Measurements from ENCODE around the gene ZNF213.
A peak's percentile ranks its signal among the peaks of the same experiment; 100 is the strongest.

ZNF213 gene

DNA sequence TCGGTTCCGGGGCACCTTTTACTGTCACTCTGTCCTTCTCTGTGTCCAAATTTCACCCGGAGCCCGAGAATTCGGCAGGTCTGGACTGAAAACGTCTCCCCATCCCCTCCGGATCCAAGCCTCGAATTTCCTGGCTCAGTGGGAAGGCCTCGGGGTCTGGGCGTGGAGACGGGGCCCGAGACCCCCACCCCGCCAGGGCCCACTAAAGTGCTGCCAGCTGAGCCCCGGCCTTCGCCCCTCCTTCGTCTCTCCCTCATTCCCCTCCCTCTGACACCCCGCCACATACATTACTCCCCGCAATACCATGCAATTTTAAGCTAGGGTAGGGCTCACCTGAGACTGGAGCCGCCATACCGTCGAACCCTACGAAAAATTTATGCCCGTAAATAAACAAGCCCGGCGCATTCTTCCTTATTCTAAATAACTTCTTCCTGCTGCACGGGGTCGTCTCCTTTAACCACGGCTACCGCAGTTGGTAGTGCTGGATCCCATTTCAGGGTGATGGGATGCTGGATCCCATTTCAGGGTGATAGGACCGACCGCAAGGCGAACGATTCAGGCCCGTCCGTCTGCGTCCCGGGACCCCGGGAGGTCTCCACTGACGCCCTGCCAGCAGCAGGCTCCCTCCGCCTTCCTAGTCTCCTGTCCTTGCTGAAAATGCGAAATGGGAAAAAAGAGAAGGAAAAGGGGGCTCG lies 48.8 kb downstream of the ZNF213 start:
- no peaks in the 10 kb centered on the region for H3K79me2 ChIP-seq (ENCODE audit: low read length)
- TF ChIP-seq, protein P1, sequence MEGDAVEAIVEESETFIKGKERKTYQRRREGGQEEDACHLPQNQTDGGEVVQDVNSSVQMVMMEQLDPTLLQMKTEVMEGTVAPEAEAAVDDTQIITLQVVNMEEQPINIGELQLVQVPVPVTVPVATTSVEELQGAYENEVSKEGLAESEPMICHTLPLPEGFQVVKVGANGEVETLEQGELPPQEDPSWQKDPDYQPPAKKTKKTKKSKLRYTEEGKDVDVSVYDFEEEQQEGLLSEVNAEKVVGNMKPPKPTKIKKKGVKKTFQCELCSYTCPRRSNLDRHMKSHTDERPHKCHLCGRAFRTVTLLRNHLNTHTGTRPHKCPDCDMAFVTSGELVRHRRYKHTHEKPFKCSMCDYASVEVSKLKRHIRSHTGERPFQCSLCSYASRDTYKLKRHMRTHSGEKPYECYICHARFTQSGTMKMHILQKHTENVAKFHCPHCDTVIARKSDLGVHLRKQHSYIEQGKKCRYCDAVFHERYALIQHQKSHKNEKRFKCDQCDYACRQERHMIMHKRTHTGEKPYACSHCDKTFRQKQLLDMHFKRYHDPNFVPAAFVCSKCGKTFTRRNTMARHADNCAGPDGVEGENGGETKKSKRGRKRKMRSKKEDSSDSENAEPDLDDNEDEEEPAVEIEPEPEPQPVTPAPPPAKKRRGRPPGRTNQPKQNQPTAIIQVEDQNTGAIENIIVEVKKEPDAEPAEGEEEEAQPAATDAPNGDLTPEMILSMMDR (IDR thresholded peaks at IDR 0.05; ENCODE audit: low read length), result no peak
- TF ChIP-seq EZH2 (optimal IDR thresholded peaks at IDR 0.05; ENCODE audit: low read depth, low read length), result no peak
- TF ChIP-seq EZH2phosphoT487 (IDR thresholded peaks at IDR 0.05; ENCODE audit: low read length), result no peak
- H3K36me3 ChIP-seq (replicated peaks; ENCODE audit: insufficient read depth, low read length), result no peaks in the 10 kb centered on the region
- no peaks in the 10 kb centered on the region for H3F3A ChIP-seq (ENCODE audit: insufficient read depth, low read length)
- no peaks in the 10 kb centered on the region for H3K4me1 ChIP-seq (ENCODE audit: low read length)
- no peaks in the 10 kb centered on the region for H3K9me3 ChIP-seq (replicated peaks; ENCODE audit: insufficient read depth, low read length)
- H3K27me3 ChIP-seq (replicated peaks; ENCODE audit: insufficient read depth, low read length), result peaks cover 87% of the 10 kb centered on the region
- no peak overlapping the region for H3K9ac ChIP-seq (ENCODE audit: low read length)
- DNase-seq, result no peak
- no peak overlapping the region for H3K27ac ChIP-seq (ENCODE audit: low read length)
- H2AFZ ChIP-seq (ENCODE audit: low read length), result no peak overlapping the region
- 0 out of 2 replicates have a peak overlapping the region, but pooled peaks have one; percentile 12 for H3K4me2 ChIP-seq (ENCODE audit: low read depth, low read length)
- no peaks in the 10 kb centered on the region for H4K20me1 ChIP-seq (ENCODE audit: insufficient read depth, low read length)
- no peaks in the 10 kb centered on the region for H3K9me2 ChIP-seq (replicated peaks; ENCODE audit: insufficient read depth, low read length)
- no peak overlapping the region for H3K4me3 ChIP-seq (ENCODE audit: low read length)

DNA sequence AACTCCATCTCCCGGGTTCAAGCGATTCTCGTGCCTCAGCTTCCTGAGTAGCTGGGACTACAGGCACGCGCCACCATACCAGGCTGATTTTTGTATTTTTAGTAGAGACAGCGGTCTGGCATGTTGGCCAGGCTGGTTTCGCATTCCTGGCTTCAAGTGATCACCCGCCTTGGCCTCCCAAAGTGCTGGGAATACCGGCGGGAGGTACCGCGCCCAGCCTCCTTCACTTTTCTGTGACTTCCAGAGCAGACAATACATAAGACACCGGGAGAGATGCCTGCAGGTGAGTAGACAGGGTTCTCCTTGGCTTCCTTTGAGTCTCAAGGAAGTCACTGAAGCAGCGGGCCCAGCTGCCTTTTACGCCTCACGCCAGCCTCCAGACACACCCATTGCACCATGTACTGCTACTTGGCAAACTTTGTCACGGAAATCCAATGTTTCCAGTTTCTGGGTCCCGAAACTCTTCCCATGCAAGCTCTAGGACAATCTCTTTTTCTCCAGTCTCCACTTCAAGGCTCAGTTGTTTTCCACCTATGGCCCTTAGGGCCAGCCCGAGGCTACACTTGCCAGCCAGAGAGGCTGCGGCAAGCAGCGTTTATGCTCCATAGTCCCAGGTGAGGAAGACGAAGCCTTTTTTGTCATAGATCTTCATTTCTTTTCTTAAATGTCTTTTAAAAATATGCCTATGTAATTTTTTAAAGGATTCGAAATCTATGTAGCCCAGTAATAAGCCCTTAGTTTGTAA lies 52.3 kb downstream of the ZNF213 start:
- Histone ChIP-seq H3K79me2 (ENCODE audit: low read length) (no peaks in the 10 kb centered on the region), H3K9me2 (replicated peaks; ENCODE audit: insufficient read depth, low read length) (no peaks in the 10 kb centered on the region), H4K20me1 (ENCODE audit: insufficient read depth, low read length) (no peaks in the 10 kb centered on the region), H2AFZ (ENCODE audit: low read length) (no peak overlapping the region), H3K36me3 (replicated peaks; ENCODE audit: insufficient read depth, low read length) (no peaks in the 10 kb centered on the region), H3K4me2 (ENCODE audit: low read depth, low read length) (no peak overlapping the region), H3K9ac (ENCODE audit: low read length) (no peak overlapping the region), H3K27ac (ENCODE audit: low read length) (no peak overlapping the region), H3K4me1 (ENCODE audit: low read length) (no peaks in the 10 kb centered on the region), H3K4me3 (ENCODE audit: low read length) (no peak overlapping the region), H3K27me3 (replicated peaks; ENCODE audit: insufficient read depth, low read length) (peaks cover 90% of the 10 kb centered on the region), H3F3A (ENCODE audit: insufficient read depth, low read length) (no peaks in the 10 kb centered on the region), H3K9me3 (replicated peaks; ENCODE audit: insufficient read depth, low read length) (no peaks in the 10 kb centered on the region)
- DNase-seq, result no peak
- no peak for TF ChIP-seq EZH2phosphoT487 (IDR thresholded peaks at IDR 0.05; ENCODE audit: low read length)
- TF ChIP-seq EZH2 (optimal IDR thresholded peaks at IDR 0.05; ENCODE audit: low read depth, low read length), result no peak
- TF ChIP-seq, protein P1 (IDR thresholded peaks at IDR 0.05; ENCODE audit: low read length), result no peak

DNA sequence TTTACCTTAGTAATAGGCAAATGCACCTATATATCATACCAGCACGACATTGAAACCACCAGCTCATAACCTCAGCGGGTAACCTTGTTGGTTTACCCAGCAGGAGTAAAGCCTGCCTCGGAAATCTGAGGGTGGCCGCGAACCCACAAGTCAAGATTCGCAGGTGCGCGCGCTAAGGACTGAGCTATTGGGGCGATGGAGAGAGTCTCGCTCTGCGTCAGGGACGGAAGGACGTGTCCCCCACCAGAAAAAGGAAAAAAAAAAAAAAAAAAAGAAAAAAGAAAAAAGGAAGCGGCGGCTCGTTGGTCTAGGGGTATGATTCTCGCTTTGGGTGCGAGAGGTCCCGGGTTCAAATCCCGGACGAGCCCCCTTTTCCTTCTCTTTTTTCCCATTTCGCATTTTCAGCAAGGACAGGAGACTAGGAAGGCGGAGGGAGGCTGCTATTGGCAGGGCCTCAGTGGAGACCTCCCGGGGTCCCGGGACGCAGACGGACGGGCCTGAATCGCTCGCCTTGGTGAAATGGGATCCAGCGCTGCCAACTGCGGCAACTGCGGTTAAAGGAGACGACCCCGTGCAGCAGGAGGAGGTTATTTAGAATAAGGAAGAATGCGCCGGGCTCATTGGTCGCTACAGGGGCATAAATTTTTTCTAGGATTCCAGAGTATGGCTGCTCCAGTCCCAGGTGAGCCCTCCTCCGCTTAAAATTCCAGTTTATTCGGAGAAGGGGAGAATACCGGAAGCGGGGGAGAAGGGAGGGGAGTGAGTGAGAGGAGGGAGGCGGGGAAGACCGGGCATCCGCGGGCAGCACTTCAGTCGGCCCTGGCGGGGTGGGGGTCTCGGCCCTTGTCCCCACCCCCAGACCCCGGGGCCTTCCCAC lies 53.2 kb downstream of the ZNF213 start, which contains the start of gene OR1F1:
OR1F1 (plus strand) TSS at position 407 of the 877 bp plus-strand sequence.
- peak within 1 kb of the TSS; percentile 12; the same call in 1 of the 2 replicates for H3K4me3 ChIP-seq (ENCODE audit: low read length)
- no peaks in the 10 kb centered on the region for H3F3A ChIP-seq (ENCODE audit: insufficient read depth, low read length)
- H3K36me3 ChIP-seq (replicated peaks; ENCODE audit: insufficient read depth, low read length), result no peaks in the 10 kb centered on the region
- no peaks in the 10 kb centered on the region for H3K9me2 ChIP-seq (replicated peaks; ENCODE audit: insufficient read depth, low read length)
- H3K27me3 ChIP-seq (replicated peaks; ENCODE audit: insufficient read depth, low read length), result peaks cover 89% of the 10 kb centered on the region
- H3K9ac ChIP-seq (ENCODE audit: low read length), result no peak within 1 kb of the TSS
- no peaks in the 10 kb centered on the region for H3K9me3 ChIP-seq (replicated peaks; ENCODE audit: insufficient read depth, low read length)
- TF ChIP-seq EZH2phosphoT487 (IDR thresholded peaks at IDR 0.05; ENCODE audit: low read length), result no peak
- H4K20me1 ChIP-seq (ENCODE audit: insufficient read depth, low read length), result no peaks in the 10 kb centered on the region
- no peaks in the 10 kb centered on the region for H3K4me1 ChIP-seq (ENCODE audit: low read length)
- H3K4me2 ChIP-seq (ENCODE audit: low read depth, low read length), result peak within 1 kb of the TSS; percentile 55; the same call in 1 of the 2 replicates
- DNase-seq, result peak; percentile 18
- no peaks in the 10 kb centered on the region for H3K79me2 ChIP-seq (ENCODE audit: low read length)
- H2AFZ ChIP-seq (ENCODE audit: low read length), result no peak within 1 kb of the TSS
- H3K27ac ChIP-seq (ENCODE audit: low read length), result no peak within 1 kb of the TSS
